Pancreas (tissue), 10 donors: ENCODE measurements around the gene ARL3. TPM values are rescaled to one million over a fixed set of nuclear protein-coding genes. Genes with fewer than 3 reads are reported as not detected.

Experiments used
- ATAC-seq, 4 donors: fragments of 200-7000 bp; cut with Tn5 transposase; one replicate each; pipeline versions ENCODE4 v1.8.0 to v1.9.1; 2020; ENCODE audit warnings: mild to moderate bottlenecking in 4 of 4, moderate library complexity in 4 of 4
- DNase-seq, 6 donors: peaks; one replicate each; pipeline ENCODE4 v3.0.0-alpha.2; 2020
- FAIRE-seq: peaks from 2 replicates; lab custom pipeline; 2012; peaks lifted over from hg19 to GRCh38; lab: Jason Lieb, UNC
- H3K27ac ChIP-seq, 4 donors: fragments of 200-600 bp; sonication (generic); 1 replicate in 3 of 4; 2 replicates in 1 of 4; pipeline versions ENCODE4 v1.5.0 to v1.8.0; 2020
- H3K27me3 ChIP-seq, 4 donors: fragments of 200-600 bp; one replicate each; pipeline ENCODE4 v1.8.0; 2021
- H3K36me3 ChIP-seq, 3 donors: fragments of 200-600 bp; sonication (generic) in 1 of 3; one replicate each; pipeline versions ENCODE4 v1.5.0 to v1.8.0; 2020 to 2021
- H3K4me1 ChIP-seq, 3 donors: fragments of 200-600 bp; one replicate each; pipeline ENCODE4 v1.8.0; 2021
- H3K4me3 ChIP-seq, 4 donors: fragments of 200-600 bp; sonication (generic) in 2 of 4; one replicate each; pipeline versions ENCODE4 v1.5.0 to v1.8.0; 2020 to 2021
- H3K9me3 ChIP-seq, 4 donors: fragments of 200-600 bp; one replicate each; pipeline ENCODE4 v1.8.0; 2021
- WGBS, 2 donors: extraction: QIAGEN DNeasy Blood & Tissue Kit; methylation state at CpG; one replicate each; pipeline ENCODE4 v1.1.7; 2013; 5-methylcytosine and 5-hydroxymethylcytosine counted together
- intact Hi-C, 3 donors: fragments of 100-400 bp; cut with DNase I; formaldehyde crosslinking; loops; one replicate each; pipeline versions ENCODE4 v1.11.1 to v1.14.2; 2022
- polyA plus RNA-seq, 2 donors: library from polyadenylated mRNA; stranded (reverse); fragments of 200-250 nt; gene quantifications; one replicate each; pipeline ENCODE4 v1.2.3, GENCODE V29; 2013
- total RNA-seq, 6 donors: library from RNA; stranded (reverse); fragmentation: NEBNext Ultra II Directional in 4 of 6; extraction: Animal tissue kit (Norgen Biotek cat#: 25700) in 4 of 6; gene quantifications; one replicate each; pipeline versions ENCODE4 v1.2.1 to v1.2.4, GENCODE V29; 2021 to 2023
- TF ChIP-seq, protein P1 (sequence below), 4 donors: fragments of 200-600 bp; sonication (generic) in 3 of 4; IDR thresholded peaks; one replicate each; pipeline versions ENCODE4 v1.5.0 to v1.8.0; 2021; ENCODE audit warnings: antibody characterized with exemption in 4 of 4
- donor health status: healthy with polysubstance abuse.
- donor health status: DM: no; HTN: no; CAD: no; lungs with moderate emphysema.
- donor health status: DM: no; HTN: no; CAD: no.
- donor health status: control.
- donor health status: control.
- donor health status: Bipolar disorder and iron deficiency.
- donor health status: DM: yes; HTN: yes; CAD: no.
- donor health status: DM: no; HTN: no; CAD: no.
- donor health status: DM: no; HTN: no; CAD: no.
- donor health status: DM: yes; HTN: yes; CAD: no.

The ARL3 gene
- total and polyA plus RNA-seq, 8 donors, result 2.4 to 8.0 (median 3.1) TPM

DNA sequence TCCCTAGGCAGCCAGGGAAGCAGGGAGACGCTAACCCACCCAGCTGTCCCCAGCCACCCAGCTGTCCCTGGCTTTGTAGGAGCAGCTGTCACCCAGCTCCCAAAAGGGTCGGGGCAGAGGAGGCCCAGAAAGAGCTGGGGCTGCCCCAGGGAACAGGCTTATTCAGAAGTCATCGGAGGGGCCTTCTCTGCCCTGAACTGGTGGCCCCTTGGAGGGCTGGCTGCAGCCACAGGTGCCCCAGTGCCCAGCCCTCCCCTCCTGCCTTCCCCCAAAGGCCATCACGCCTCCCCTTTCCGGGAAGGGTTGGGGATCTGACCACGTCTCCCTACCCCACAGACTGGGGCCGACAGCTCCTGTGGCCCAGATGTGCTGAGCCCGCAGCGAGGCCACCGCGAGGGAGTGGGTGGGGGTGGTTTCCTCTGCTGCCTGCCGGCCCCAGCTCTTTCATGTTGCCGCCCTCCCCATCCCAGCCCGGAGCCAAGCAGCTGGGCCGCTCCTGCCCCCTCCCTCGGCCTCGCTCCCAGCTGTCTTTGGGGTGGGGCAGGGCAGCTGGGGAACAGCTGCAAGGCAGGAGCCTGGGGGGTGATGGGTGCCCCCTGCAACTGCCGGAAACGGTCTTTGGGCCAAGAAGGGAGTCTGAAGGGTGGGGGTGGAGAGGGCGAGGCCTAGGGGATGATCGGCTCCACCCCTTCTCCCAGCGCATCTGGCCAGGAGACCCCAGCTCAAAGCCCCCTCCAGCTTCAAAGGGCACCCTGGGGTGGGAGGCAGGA lies 53.1 kb downstream of the ARL3 start:
- intact Hi-C loops, result no loop called here

DNA sequence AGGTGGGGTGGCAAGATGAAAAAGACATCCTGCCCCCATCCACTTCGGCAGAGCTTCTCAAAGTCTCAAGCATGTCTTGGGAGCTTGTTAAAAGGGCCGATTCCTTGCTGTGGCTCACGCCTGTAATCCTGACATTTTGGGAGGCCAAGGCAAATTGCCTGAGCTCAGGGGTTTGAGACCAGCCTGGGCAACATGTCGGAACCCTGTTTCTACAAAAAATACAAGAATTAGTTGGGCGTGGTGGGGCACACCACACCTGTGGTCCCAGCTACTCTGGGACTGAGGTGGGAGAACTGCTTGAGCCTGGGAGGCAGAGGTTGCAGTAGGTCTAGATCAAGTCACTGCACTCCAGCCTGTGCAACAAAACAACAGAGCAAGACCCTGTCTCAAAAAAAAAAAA lies 55.4 kb downstream of the ARL3 start:
- 55 to 59% methylated on average over 5 of the region's 5 CpGs for WGBS, 2 donors
- TF ChIP-seq, protein P1, sequence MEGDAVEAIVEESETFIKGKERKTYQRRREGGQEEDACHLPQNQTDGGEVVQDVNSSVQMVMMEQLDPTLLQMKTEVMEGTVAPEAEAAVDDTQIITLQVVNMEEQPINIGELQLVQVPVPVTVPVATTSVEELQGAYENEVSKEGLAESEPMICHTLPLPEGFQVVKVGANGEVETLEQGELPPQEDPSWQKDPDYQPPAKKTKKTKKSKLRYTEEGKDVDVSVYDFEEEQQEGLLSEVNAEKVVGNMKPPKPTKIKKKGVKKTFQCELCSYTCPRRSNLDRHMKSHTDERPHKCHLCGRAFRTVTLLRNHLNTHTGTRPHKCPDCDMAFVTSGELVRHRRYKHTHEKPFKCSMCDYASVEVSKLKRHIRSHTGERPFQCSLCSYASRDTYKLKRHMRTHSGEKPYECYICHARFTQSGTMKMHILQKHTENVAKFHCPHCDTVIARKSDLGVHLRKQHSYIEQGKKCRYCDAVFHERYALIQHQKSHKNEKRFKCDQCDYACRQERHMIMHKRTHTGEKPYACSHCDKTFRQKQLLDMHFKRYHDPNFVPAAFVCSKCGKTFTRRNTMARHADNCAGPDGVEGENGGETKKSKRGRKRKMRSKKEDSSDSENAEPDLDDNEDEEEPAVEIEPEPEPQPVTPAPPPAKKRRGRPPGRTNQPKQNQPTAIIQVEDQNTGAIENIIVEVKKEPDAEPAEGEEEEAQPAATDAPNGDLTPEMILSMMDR (IDR thresholded peaks at IDR 0.05), result no peak
- peaks cover 0 to 30% (median 25%) of the 10 kb centered on the region in 3 donors for H3K36me3 ChIP-seq
- ATAC-seq (no peak), DNase-seq (peak in 1 of 6 donors; percentile 37), FAIRE-seq (no peak)
- intact Hi-C loops, result no loop called here
- peaks cover 49 to 55% (median 52%) of the 10 kb centered on the region in 3 donors for H3K4me1 ChIP-seq
- no peaks in the 10 kb centered on the region for H3K27me3 ChIP-seq
- no peak overlapping the region for H3K4me3 ChIP-seq
- H3K9me3 ChIP-seq, result no peaks in the 10 kb centered on the region
- peak overlapping the region; percentile 69 to 88 (median 80) for H3K27ac ChIP-seq

More for the DNA sequence above, 53.1 kb downstream of the ARL3 start:
- H3K9me3 ChIP-seq, result no peaks in the 10 kb centered on the region
- H3K4me3 ChIP-seq, result no peak overlapping the region
- WGBS, 2 donors, result 28 to 29% methylated on average over 20 to 22 of the region's 22 CpGs
- ATAC-seq (peak; percentile 7 to 58 (median 52)), DNase-seq (peak in 5 of 6 donors; percentile 66 to 88 (median 75)), FAIRE-seq (no peak)
- peaks cover 0 to 14% (median 12%) of the 10 kb centered on the region in 3 donors for H3K36me3 ChIP-seq
- H3K27me3 ChIP-seq, result no peaks in the 10 kb centered on the region
- peaks cover 35 to 43% (median 42%) of the 10 kb centered on the region in 3 donors for H3K4me1 ChIP-seq
- TF ChIP-seq, protein P1 (IDR thresholded peaks at IDR 0.05), result no peak
- H3K27ac ChIP-seq, result peak overlapping the region in 2 of 4 donors; percentile 28 to 80

DNA sequence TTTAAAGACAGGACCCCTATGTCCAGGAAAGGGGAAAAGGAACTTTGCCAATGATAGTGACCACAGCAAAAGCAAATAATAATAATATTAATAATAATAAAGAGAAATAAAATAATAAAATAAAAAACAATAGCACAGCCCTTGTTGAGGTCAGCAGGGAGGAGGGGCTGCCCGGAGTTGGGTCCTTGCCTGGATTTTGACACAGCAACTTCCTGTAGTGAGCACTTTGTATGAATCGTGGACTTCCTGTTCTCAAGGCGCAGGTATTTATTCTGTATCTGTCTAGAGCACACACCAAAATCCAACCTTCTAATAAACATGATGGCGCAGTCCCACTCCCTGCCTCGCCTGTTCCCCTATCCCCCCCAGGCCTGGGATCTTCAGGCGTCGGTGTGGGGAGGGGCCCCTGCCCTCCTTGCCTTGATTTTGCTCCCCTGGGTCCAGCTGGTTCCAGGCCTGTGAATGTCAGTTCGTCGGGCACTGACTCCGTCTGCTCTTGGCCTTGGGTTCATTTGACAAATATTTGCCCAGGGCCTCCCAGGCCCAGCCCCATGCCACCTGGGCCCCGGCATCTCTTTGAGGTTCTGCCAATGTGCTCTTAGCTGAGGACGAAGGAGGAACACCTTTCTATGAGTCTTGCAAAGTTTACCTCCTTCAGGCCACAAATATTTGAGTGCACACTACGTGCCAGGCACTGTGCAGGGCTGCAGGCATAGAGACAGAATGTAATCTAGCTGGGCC lies 56.0 kb downstream of the ARL3 start:
- H3K27ac ChIP-seq, result peak overlapping the region; percentile 69 to 88 (median 80)
- H3K9me3 ChIP-seq, result no peaks in the 10 kb centered on the region
- H3K4me1 ChIP-seq, result peaks cover 49 to 55% (median 54%) of the 10 kb centered on the region in 3 donors
- H3K4me3 ChIP-seq, result no peak overlapping the region
- DNase-seq (peak; percentile 78 to 93 (median 89)), ATAC-seq (peak; percentile 82 to 84 (median 84)), FAIRE-seq (no peak)
- intact Hi-C loops, result no loop called here
- H3K27me3 ChIP-seq, result no peaks in the 10 kb centered on the region
- TF ChIP-seq, protein P1 (IDR thresholded peaks at IDR 0.05), result no peak
- WGBS, 2 donors, result 11% methylated on average over 13 of the region's 13 CpGs
- H3K36me3 ChIP-seq, result peaks cover 0 to 35% (median 27%) of the 10 kb centered on the region in 3 donors

DNA sequence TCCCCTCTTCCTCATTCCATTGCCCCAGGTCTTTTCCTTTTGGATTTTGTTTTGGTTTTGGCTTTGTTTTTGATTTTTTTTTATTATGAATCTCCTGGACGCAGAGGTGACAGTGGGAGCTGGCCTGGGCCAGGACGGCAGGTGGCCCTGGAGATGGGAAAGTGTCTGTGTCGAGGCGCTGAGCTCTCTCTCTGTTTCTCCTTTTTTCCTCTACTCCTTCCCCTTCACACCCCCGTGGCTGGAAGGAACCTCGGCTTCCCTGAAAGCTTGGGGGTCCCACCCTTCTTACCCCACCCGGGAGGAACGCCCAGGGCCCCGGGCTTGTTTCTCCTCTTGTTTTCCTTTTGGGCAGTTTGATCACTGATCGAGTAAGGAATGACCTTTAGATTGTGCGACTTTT lies 56.7 kb downstream of the ARL3 start:
- intact Hi-C loops, result no loop called here
- no peak for ATAC-seq
- no peak for FAIRE-seq
- Histone ChIP-seq H3K9me3 (no peaks in the 10 kb centered on the region), H3K36me3 (peaks cover 0 to 39% (median 27%) of the 10 kb centered on the region in 3 donors), H3K27me3 (no peaks in the 10 kb centered on the region), H3K27ac (peak overlapping the region; percentile 69 to 88 (median 80)), H3K4me1 (peaks cover 49 to 56% (median 55%) of the 10 kb centered on the region in 3 donors), H3K4me3 (no peak overlapping the region)
- peak in 1 of 6 donors; percentile 34 for DNase-seq
- TF ChIP-seq, protein P1 (IDR thresholded peaks at IDR 0.05), result no peak
- 39 to 50% methylated on average over 11 of the region's 11 CpGs for WGBS, 2 donors
